ENCODE data around the gene PDE3B.
"Not testable (repeated sequence)": the region's sequence is repeated elsewhere in the genome, so short reads cannot be mapped to it uniquely, and the experiment has no call there.

GRCh38 chr11:14778460-14778859 lies 134.9 kb downstream of the PDE3B start:
- not testable (repeated sequence) for TF ChIP-seq CTCF, POLR2AphosphoS5, POLR2A, EP300 (IDR thresholded peaks at IDR 0.05)

Measured in upper lobe of left lung (tissue), 4 donors.